WTC11 (cell line): ENCODE results near the gene DOK4. TPM values are rescaled to one million over a fixed set of nuclear protein-coding genes. Genes with fewer than 3 reads are reported as not detected.
A peak's percentile ranks its signal among the peaks of the same experiment; 100 is the strongest.

Experiments
- CBFB ChIP-seq: sonication (generic); formaldehyde crosslinking; IDR thresholded peaks from 2 replicates; pipeline ENCODE4 v1.8.1; 2022; ENCODE audit warnings: mild to moderate bottlenecking, low read depth, missing genetic modification reagents
- ELF4 ChIP-seq: sonication (generic); formaldehyde crosslinking; IDR thresholded peaks from 2 replicates; pipeline ENCODE4 v1.8.1; 2022; ENCODE audit warnings: low read depth, mild to moderate bottlenecking, moderate library complexity, missing genetic modification reagents
- GRHL2 ChIP-seq: fragments of 250-450 bp; sonication (Bioruptor Pico); IDR thresholded peaks from 2 replicates; pipeline ENCODE4 v1.8.0; 2022; ENCODE audit warnings: mild to moderate bottlenecking, moderate library complexity; ENCODE audit not compliant: insufficient replicate concordance, severe bottlenecking
- MYBL2 ChIP-seq: sonication (generic); formaldehyde crosslinking; IDR thresholded peaks from 2 replicates; pipeline ENCODE4 v1.8.1; 2023; ENCODE audit warnings: mild to moderate bottlenecking, moderate library complexity, missing genetic modification reagents
- NFE2L1 ChIP-seq: sonication (generic); formaldehyde crosslinking; IDR thresholded peaks from 2 replicates; pipeline ENCODE4 v1.8.1; 2023; ENCODE audit warnings: missing genetic modification reagents
- NFYB ChIP-seq: sonication (generic); formaldehyde crosslinking; conservative IDR thresholded peaks from 2 replicates; pipeline ENCODE4 v1.8.0; 2022; ENCODE audit warnings: low read depth, missing genetic modification reagents
- NR3C1 ChIP-seq: sonication (generic); formaldehyde crosslinking; conservative IDR thresholded peaks from 2 replicates; pipeline ENCODE4 v1.8.1; 2023; ENCODE audit warnings: low read depth, mild to moderate bottlenecking, missing genetic modification reagents
- TEAD1 ChIP-seq: sonication (generic); formaldehyde crosslinking; IDR thresholded peaks from 2 replicates; pipeline ENCODE4 v1.8.0; 2022; ENCODE audit warnings: mild to moderate bottlenecking, missing genetic modification reagents
- ZBTB21 ChIP-seq: sonication (generic); formaldehyde crosslinking; IDR thresholded peaks from 2 replicates; pipeline ENCODE4 v1.8.1; 2023; ENCODE audit warnings: mild to moderate bottlenecking, missing genetic modification reagents, borderline replicate concordance
- ZNF219 ChIP-seq: sonication (generic); formaldehyde crosslinking; IDR thresholded peaks from 2 replicates; pipeline ENCODE4 v1.8.0; 2023; ENCODE audit warnings: missing genetic modification reagents, mild to moderate bottlenecking, borderline replicate concordance
- ZNF423 ChIP-seq: fragments of 250-450 bp; sonication (Bioruptor Pico); IDR thresholded peaks from 2 replicates; pipeline ENCODE4 v2.1.2; 2022; ENCODE audit warnings: mild to moderate bottlenecking, moderate library complexity
- total RNA-seq: library from RNA; stranded (reverse); gene quantifications from 3 replicates; pipeline ENCODE4 v1.2.3, GENCODE V29; 2021
- TF ChIP-seq, protein P1 (sequence below): sonication (generic); formaldehyde crosslinking; IDR thresholded peaks from 2 replicates; pipeline ENCODE4 v1.8.0; 2023; ENCODE audit warnings: mild to moderate bottlenecking, missing genetic modification reagents
- TF ChIP-seq, protein P2 (sequence below): sonication (generic); formaldehyde crosslinking; IDR thresholded peaks from 2 replicates; pipeline ENCODE4 v1.8.1; 2023; ENCODE audit warnings: mild to moderate bottlenecking, missing genetic modification reagents
- TF ChIP-seq, protein P3 (sequence below): sonication (generic); formaldehyde crosslinking; IDR thresholded peaks from 2 replicates; pipeline ENCODE4 v1.8.1; 2022; ENCODE audit warnings: mild to moderate bottlenecking, moderate library complexity, missing genetic modification reagents
- TF ChIP-seq, protein P4 (sequence below): sonication (generic); formaldehyde crosslinking; IDR thresholded peaks from 2 replicates; pipeline ENCODE4 v1.8.1; 2022; ENCODE audit warnings: mild to moderate bottlenecking, missing genetic modification reagents, moderate library complexity, borderline replicate concordance
- TF ChIP-seq, protein P5 (sequence below): sonication (generic); formaldehyde crosslinking; IDR thresholded peaks from 2 replicates; pipeline ENCODE4 v1.8.1; 2023; ENCODE audit warnings: mild to moderate bottlenecking, missing genetic modification reagents, borderline replicate concordance
- TF ChIP-seq, protein P6 (sequence below): fragments of 250-450 bp; sonication (Bioruptor Pico); IDR thresholded peaks from 2 replicates; pipeline ENCODE4 v1.9.0; 2021; ENCODE audit warnings: mild to moderate bottlenecking
- TF ChIP-seq, protein P7 (sequence below): sonication (generic); formaldehyde crosslinking; IDR thresholded peaks from 2 replicates; pipeline ENCODE4 v1.8.1; 2022; ENCODE audit warnings: low read depth, missing genetic modification reagents, borderline replicate concordance
- TF ChIP-seq, protein P8 (sequence below): sonication (generic); formaldehyde crosslinking; IDR thresholded peaks from 2 replicates; pipeline ENCODE4 v1.8.1; 2022; ENCODE audit warnings: low read depth, mild to moderate bottlenecking, moderate library complexity, missing genetic modification reagents, borderline replicate concordance
- TF ChIP-seq, protein P9 (sequence below): sonication (generic); formaldehyde crosslinking; IDR thresholded peaks from 2 replicates; pipeline ENCODE4 v1.8.0; 2022; ENCODE audit warnings: mild to moderate bottlenecking, missing genetic modification reagents
- TF ChIP-seq, protein P10 (sequence below): sonication (generic); formaldehyde crosslinking; IDR thresholded peaks from 2 replicates; pipeline ENCODE4 v1.8.0; 2022; ENCODE audit warnings: mild to moderate bottlenecking, missing genetic modification reagents

Gene DOK4
- total RNA-seq, 1 experiment from 2014 or later, result 25.0 TPM

DNA sequence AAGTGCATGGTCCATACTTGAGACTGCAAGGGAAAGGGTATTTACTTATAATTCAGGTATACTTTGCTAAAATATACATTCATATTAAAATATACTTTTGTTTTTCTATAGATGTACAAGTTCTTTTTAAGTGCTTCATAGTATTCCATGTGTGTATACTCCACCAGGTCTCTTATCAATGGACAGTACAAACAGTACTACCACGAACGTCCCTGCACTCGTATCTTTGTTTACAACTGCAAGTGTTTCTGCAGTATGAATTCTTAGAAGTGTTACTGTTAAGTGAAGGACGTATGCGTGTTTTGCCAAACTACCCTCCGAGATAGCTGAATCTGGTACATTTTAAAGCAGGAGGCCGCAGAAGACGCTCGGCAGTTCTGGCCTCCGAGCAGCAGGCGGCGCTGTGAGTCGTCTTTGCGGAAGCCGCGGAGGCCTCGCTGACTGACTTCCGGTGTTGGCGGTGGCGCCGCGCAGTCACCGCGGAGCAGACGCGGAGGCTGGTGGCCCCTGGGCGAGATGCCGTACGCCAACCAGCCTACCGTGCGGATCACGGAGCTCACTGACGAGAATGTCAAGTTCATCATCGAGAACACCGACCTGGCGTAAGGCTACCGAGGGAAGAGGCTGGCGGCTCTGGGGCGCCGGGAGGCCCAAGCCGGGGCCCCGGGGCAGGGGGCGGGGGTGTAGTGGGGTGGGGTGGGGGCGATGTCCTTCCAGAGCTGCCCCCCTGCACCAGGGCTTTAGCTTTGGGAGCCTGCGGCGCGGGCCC, 23.9 kb downstream of the DOK4 start, which contains the start of gene POLR2C (continued):
- TF ChIP-seq, protein P1, sequence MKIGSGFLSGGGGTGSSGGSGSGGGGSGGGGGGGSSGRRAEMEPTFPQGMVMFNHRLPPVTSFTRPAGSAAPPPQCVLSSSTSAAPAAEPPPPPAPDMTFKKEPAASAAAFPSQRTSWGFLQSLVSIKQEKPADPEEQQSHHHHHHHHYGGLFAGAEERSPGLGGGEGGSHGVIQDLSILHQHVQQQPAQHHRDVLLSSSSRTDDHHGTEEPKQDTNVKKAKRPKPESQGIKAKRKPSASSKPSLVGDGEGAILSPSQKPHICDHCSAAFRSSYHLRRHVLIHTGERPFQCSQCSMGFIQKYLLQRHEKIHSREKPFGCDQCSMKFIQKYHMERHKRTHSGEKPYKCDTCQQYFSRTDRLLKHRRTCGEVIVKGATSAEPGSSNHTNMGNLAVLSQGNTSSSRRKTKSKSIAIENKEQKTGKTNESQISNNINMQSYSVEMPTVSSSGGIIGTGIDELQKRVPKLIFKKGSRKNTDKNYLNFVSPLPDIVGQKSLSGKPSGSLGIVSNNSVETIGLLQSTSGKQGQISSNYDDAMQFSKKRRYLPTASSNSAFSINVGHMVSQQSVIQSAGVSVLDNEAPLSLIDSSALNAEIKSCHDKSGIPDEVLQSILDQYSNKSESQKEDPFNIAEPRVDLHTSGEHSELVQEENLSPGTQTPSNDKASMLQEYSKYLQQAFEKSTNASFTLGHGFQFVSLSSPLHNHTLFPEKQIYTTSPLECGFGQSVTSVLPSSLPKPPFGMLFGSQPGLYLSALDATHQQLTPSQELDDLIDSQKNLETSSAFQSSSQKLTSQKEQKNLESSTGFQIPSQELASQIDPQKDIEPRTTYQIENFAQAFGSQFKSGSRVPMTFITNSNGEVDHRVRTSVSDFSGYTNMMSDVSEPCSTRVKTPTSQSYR (CRISPR knock-in tag), result no peak
- TF ChIP-seq ZBTB21 (CRISPR knock-in tag) (no peak), NR3C1 (CRISPR knock-in tag) (no peak), CBFB (CRISPR knock-in tag) (no peak), NFYB (CRISPR knock-in tag) (no peak), MYBL2 (CRISPR knock-in tag) (peak; percentile 86), ZNF423 (no peak), NFE2L1 (peak; percentile 90), GRHL2 (CRISPR knock-in tag) (no peak), ZNF219 (CRISPR knock-in tag) (no peak), ELF4 (CRISPR knock-in tag) (no peak), TEAD1 (peak; percentile 85; the same call in 1 of the 2 replicates)
- TF ChIP-seq, protein P2, sequence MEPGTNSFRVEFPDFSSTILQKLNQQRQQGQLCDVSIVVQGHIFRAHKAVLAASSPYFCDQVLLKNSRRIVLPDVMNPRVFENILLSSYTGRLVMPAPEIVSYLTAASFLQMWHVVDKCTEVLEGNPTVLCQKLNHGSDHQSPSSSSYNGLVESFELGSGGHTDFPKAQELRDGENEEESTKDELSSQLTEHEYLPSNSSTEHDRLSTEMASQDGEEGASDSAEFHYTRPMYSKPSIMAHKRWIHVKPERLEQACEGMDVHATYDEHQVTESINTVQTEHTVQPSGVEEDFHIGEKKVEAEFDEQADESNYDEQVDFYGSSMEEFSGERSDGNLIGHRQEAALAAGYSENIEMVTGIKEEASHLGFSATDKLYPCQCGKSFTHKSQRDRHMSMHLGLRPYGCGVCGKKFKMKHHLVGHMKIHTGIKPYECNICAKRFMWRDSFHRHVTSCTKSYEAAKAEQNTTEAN (CRISPR knock-in tag), result peak; percentile 83
- TF ChIP-seq, protein P3, sequence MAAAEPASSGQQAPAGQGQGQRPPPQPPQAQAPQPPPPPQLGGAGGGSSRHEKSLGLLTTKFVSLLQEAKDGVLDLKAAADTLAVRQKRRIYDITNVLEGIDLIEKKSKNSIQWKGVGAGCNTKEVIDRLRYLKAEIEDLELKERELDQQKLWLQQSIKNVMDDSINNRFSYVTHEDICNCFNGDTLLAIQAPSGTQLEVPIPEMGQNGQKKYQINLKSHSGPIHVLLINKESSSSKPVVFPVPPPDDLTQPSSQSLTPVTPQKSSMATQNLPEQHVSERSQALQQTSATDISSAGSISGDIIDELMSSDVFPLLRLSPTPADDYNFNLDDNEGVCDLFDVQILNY (CRISPR knock-in tag), result peak; percentile 68; the same call in 1 of the 2 replicates
- TF ChIP-seq, protein P4, sequence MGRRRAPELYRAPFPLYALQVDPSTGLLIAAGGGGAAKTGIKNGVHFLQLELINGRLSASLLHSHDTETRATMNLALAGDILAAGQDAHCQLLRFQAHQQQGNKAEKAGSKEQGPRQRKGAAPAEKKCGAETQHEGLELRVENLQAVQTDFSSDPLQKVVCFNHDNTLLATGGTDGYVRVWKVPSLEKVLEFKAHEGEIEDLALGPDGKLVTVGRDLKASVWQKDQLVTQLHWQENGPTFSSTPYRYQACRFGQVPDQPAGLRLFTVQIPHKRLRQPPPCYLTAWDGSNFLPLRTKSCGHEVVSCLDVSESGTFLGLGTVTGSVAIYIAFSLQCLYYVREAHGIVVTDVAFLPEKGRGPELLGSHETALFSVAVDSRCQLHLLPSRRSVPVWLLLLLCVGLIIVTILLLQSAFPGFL (CRISPR knock-in tag), result no peak
- TF ChIP-seq, protein P5, sequence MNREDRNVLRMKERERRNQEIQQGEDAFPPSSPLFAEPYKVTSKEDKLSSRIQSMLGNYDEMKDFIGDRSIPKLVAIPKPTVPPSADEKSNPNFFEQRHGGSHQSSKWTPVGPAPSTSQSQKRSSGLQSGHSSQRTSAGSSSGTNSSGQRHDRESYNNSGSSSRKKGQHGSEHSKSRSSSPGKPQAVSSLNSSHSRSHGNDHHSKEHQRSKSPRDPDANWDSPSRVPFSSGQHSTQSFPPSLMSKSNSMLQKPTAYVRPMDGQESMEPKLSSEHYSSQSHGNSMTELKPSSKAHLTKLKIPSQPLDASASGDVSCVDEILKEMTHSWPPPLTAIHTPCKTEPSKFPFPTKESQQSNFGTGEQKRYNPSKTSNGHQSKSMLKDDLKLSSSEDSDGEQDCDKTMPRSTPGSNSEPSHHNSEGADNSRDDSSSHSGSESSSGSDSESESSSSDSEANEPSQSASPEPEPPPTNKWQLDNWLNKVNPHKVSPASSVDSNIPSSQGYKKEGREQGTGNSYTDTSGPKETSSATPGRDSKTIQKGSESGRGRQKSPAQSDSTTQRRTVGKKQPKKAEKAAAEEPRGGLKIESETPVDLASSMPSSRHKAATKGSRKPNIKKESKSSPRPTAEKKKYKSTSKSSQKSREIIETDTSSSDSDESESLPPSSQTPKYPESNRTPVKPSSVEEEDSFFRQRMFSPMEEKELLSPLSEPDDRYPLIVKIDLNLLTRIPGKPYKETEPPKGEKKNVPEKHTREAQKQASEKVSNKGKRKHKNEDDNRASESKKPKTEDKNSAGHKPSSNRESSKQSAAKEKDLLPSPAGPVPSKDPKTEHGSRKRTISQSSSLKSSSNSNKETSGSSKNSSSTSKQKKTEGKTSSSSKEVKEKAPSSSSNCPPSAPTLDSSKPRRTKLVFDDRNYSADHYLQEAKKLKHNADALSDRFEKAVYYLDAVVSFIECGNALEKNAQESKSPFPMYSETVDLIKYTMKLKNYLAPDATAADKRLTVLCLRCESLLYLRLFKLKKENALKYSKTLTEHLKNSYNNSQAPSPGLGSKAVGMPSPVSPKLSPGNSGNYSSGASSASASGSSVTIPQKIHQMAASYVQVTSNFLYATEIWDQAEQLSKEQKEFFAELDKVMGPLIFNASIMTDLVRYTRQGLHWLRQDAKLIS (CRISPR knock-in tag), result no peak
- TF ChIP-seq, protein P6, sequence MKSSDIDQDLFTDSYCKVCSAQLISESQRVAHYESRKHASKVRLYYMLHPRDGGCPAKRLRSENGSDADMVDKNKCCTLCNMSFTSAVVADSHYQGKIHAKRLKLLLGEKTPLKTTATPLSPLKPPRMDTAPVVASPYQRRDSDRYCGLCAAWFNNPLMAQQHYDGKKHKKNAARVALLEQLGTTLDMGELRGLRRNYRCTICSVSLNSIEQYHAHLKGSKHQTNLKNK (CRISPR knock-in tag), result no peak
- TF ChIP-seq, protein P7, sequence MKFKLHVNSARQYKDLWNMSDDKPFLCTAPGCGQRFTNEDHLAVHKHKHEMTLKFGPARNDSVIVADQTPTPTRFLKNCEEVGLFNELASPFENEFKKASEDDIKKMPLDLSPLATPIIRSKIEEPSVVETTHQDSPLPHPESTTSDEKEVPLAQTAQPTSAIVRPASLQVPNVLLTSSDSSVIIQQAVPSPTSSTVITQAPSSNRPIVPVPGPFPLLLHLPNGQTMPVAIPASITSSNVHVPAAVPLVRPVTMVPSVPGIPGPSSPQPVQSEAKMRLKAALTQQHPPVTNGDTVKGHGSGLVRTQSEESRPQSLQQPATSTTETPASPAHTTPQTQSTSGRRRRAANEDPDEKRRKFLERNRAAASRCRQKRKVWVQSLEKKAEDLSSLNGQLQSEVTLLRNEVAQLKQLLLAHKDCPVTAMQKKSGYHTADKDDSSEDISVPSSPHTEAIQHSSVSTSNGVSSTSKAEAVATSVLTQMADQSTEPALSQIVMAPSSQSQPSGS (CRISPR knock-in tag), result no peak
- TF ChIP-seq, protein P8, sequence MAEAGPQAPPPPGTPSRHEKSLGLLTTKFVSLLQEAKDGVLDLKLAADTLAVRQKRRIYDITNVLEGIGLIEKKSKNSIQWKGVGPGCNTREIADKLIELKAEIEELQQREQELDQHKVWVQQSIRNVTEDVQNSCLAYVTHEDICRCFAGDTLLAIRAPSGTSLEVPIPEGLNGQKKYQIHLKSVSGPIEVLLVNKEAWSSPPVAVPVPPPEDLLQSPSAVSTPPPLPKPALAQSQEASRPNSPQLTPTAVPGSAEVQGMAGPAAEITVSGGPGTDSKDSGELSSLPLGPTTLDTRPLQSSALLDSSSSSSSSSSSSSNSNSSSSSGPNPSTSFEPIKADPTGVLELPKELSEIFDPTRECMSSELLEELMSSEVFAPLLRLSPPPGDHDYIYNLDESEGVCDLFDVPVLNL (CRISPR knock-in tag), result no peak
- TF ChIP-seq, protein P9, sequence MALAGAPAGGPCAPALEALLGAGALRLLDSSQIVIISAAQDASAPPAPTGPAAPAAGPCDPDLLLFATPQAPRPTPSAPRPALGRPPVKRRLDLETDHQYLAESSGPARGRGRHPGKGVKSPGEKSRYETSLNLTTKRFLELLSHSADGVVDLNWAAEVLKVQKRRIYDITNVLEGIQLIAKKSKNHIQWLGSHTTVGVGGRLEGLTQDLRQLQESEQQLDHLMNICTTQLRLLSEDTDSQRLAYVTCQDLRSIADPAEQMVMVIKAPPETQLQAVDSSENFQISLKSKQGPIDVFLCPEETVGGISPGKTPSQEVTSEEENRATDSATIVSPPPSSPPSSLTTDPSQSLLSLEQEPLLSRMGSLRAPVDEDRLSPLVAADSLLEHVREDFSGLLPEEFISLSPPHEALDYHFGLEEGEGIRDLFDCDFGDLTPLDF (CRISPR knock-in tag), result no peak
- TF ChIP-seq, protein P10, sequence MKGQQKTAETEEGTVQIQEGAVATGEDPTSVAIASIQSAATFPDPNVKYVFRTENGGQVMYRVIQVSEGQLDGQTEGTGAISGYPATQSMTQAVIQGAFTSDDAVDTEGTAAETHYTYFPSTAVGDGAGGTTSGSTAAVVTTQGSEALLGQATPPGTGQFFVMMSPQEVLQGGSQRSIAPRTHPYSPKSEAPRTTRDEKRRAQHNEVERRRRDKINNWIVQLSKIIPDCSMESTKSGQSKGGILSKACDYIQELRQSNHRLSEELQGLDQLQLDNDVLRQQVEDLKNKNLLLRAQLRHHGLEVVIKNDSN (CRISPR knock-in tag), result no peak
